ENCODE data around the gene SYNPO2. TPM values are rescaled to one million over a fixed set of nuclear protein-coding genes. Genes with fewer than 3 reads are reported as not detected.
"Not testable (repeated sequence)": the region's sequence is repeated elsewhere in the genome, so short reads cannot be mapped to it uniquely, and the experiment has no call there.

The SYNPO2 gene
- polyA plus RNA-seq, 1 donor (not counting 4 experiments of a cell fraction or from before 2014, with no cell fraction given): 0.34 TPM

- Histone ChIP-seq H3K4me1 (ENCODE audit: control insufficient read depth, extremely low read depth, insufficient read depth, low read length) (no peaks in the 10 kb centered on the region), H3K27me3 (ENCODE audit: control insufficient read depth, extremely low read depth, insufficient read depth, low read length) (no peaks in the 10 kb centered on the region), H3K9ac (ENCODE audit: control insufficient read depth, extremely low read depth, insufficient read depth, low read length) (no peak overlapping the region), H3K9me1 (ENCODE audit: control insufficient read depth, extremely low read depth, insufficient read depth, low read length) (no peaks in the 10 kb centered on the region), H3K79me2 (ENCODE audit: control insufficient read depth, insufficient read depth, low read length) (no peaks in the 10 kb centered on the region), H3K4me3 (ENCODE audit: control insufficient read depth in 2 of 3, extremely low read depth in 1 of 3, insufficient read depth in 2 of 3, low read depth in 1 of 3, low read length in 3 of 3) (no peak overlapping the region), H2AFZ (ENCODE audit: control insufficient read depth, low read length) (no peak overlapping the region), H3K36me3 (ENCODE audit: control insufficient read depth in 2 of 2, extremely low read depth in 1 of 2, insufficient read depth in 2 of 2, low read length in 2 of 2) (no peaks in the 10 kb centered on the region), H3K27ac (ENCODE audit: control insufficient read depth, insufficient read depth, low read length) (no peak overlapping the region), H3K4me2 (ENCODE audit: control insufficient read depth, extremely low read depth, insufficient read depth, low read depth, low read length) (no peak overlapping the region), H3K9me3 (ENCODE audit: control insufficient read depth, low read depth, low read length) (no peaks in the 10 kb centered on the region), H4K20me1 (ENCODE audit: control insufficient read depth, extremely low read depth, insufficient read depth, low read length) (no peaks in the 10 kb centered on the region)
- TF ChIP-seq EZH2 (IDR thresholded peaks at IDR 0.05; ENCODE audit: low read length) (no peak), CTCF (optimal IDR thresholded peaks at IDR 0.05 in 1 of 3, IDR thresholded peaks at IDR 0.05 in 1 of 3, conservative IDR thresholded peaks at IDR 0.05 in 1 of 3; ENCODE audit: extremely low read depth in 1 of 3, insufficient read depth in 2 of 3, low read length in 3 of 3) (no peak)
- DNase-seq (ENCODE audit: low read depth, low spot score): no peak
- FAIRE-seq: no peak
- dilution Hi-C loops (cut with MboI; ENCODE audit: extremely low pct_ligation_motif_present, low sequenced_read_pairs): no loop called here
Observed at GRCh38 chr4:119008761-119009160, 120.1 kb downstream of the SYNPO2 start.

GRCh38 chr4:119010221-119010620 lies 121.6 kb downstream of the SYNPO2 start:
- H3K4me1 ChIP-seq (ENCODE audit: control insufficient read depth, extremely low read depth, insufficient read depth, low read length); DNase-seq (ENCODE audit: low read depth, low spot score); H4K20me1 ChIP-seq (ENCODE audit: control insufficient read depth, extremely low read depth, insufficient read depth, low read length); FAIRE-seq; H2AFZ ChIP-seq (ENCODE audit: control insufficient read depth, low read length); H3K27ac ChIP-seq (ENCODE audit: control insufficient read depth, insufficient read depth, low read length); dilution Hi-C loops (cut with MboI; ENCODE audit: extremely low pct_ligation_motif_present, low sequenced_read_pairs); H3K4me2 ChIP-seq (ENCODE audit: control insufficient read depth, extremely low read depth, insufficient read depth, low read depth, low read length); H3K36me3 ChIP-seq (ENCODE audit: control insufficient read depth in 2 of 2, extremely low read depth in 1 of 2, insufficient read depth in 2 of 2, low read length in 2 of 2); H3K27me3 ChIP-seq (ENCODE audit: control insufficient read depth, extremely low read depth, insufficient read depth, low read length); H3K4me3 ChIP-seq (ENCODE audit: control insufficient read depth in 2 of 3, extremely low read depth in 1 of 3, insufficient read depth in 2 of 3, low read depth in 1 of 3, low read length in 3 of 3); H3K9me3 ChIP-seq (ENCODE audit: control insufficient read depth, low read depth, low read length); H3K9me1 ChIP-seq (ENCODE audit: control insufficient read depth, extremely low read depth, insufficient read depth, low read length); H3K79me2 ChIP-seq (ENCODE audit: control insufficient read depth, insufficient read depth, low read length); H3K9ac ChIP-seq (ENCODE audit: control insufficient read depth, extremely low read depth, insufficient read depth, low read length): not testable (repeated sequence)

GRCh38 chr4:119010909-119011606 lies 122.4 kb downstream of the SYNPO2 start:
- H3K4me2 ChIP-seq (ENCODE audit: control insufficient read depth, extremely low read depth, insufficient read depth, low read depth, low read length): no peak overlapping the region
- no peak for FAIRE-seq
- no peaks in the 10 kb centered on the region for H4K20me1 ChIP-seq (ENCODE audit: control insufficient read depth, extremely low read depth, insufficient read depth, low read length)
- H3K79me2 ChIP-seq (ENCODE audit: control insufficient read depth, insufficient read depth, low read length): no peaks in the 10 kb centered on the region
- no peaks in the 10 kb centered on the region for H3K27me3 ChIP-seq (ENCODE audit: control insufficient read depth, extremely low read depth, insufficient read depth, low read length)
- DNase-seq (ENCODE audit: low read depth, low spot score): no peak
- no peaks in the 10 kb centered on the region for H3K9me1 ChIP-seq (ENCODE audit: control insufficient read depth, extremely low read depth, insufficient read depth, low read length)
- no peak overlapping the region for H2AFZ ChIP-seq (ENCODE audit: control insufficient read depth, low read length)
- no peak overlapping the region for H3K27ac ChIP-seq (ENCODE audit: control insufficient read depth, insufficient read depth, low read length)
- no peaks in the 10 kb centered on the region for H3K4me1 ChIP-seq (ENCODE audit: control insufficient read depth, extremely low read depth, insufficient read depth, low read length)
- no peak overlapping the region for H3K4me3 ChIP-seq (ENCODE audit: control insufficient read depth in 2 of 3, extremely low read depth in 1 of 3, insufficient read depth in 2 of 3, low read depth in 1 of 3, low read length in 3 of 3)
- no peaks in the 10 kb centered on the region for H3K36me3 ChIP-seq (ENCODE audit: control insufficient read depth in 2 of 2, extremely low read depth in 1 of 2, insufficient read depth in 2 of 2, low read length in 2 of 2)
- H3K9ac ChIP-seq (ENCODE audit: control insufficient read depth, extremely low read depth, insufficient read depth, low read length): no peak overlapping the region
- no peak for TF ChIP-seq EZH2 (IDR thresholded peaks at IDR 0.05; ENCODE audit: low read length)
- TF ChIP-seq CTCF (optimal IDR thresholded peaks at IDR 0.05 in 1 of 3, IDR thresholded peaks at IDR 0.05 in 1 of 3, conservative IDR thresholded peaks at IDR 0.05 in 1 of 3; ENCODE audit: extremely low read depth in 1 of 3, insufficient read depth in 2 of 3, low read length in 3 of 3): no peak
- no peaks in the 10 kb centered on the region for H3K9me3 ChIP-seq (ENCODE audit: control insufficient read depth, low read depth, low read length)
- dilution Hi-C loops (cut with MboI; ENCODE audit: extremely low pct_ligation_motif_present, low sequenced_read_pairs): no loop called here
